ENCODE data around the gene THOC5.

GRCh38 chr22:29481265-29482000 lies 72.1 kb downstream of the THOC5 start:
- TF ChIP-seq, protein P1, sequence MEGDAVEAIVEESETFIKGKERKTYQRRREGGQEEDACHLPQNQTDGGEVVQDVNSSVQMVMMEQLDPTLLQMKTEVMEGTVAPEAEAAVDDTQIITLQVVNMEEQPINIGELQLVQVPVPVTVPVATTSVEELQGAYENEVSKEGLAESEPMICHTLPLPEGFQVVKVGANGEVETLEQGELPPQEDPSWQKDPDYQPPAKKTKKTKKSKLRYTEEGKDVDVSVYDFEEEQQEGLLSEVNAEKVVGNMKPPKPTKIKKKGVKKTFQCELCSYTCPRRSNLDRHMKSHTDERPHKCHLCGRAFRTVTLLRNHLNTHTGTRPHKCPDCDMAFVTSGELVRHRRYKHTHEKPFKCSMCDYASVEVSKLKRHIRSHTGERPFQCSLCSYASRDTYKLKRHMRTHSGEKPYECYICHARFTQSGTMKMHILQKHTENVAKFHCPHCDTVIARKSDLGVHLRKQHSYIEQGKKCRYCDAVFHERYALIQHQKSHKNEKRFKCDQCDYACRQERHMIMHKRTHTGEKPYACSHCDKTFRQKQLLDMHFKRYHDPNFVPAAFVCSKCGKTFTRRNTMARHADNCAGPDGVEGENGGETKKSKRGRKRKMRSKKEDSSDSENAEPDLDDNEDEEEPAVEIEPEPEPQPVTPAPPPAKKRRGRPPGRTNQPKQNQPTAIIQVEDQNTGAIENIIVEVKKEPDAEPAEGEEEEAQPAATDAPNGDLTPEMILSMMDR (conservative IDR thresholded peaks at IDR 0.05; ENCODE audit: low read depth in 2 of 2) = peak in 1 of 2 experiments; percentile 46; a peak in 2 of 4 replicates
- TF ChIP-seq CREB1 (CRISPR knock-in tag; IDR thresholded peaks at IDR 0.05; ENCODE audit: low read depth) (no peak), EZH2 (IDR thresholded peaks at IDR 0.05; ENCODE audit: low read depth, unreplicated experiment) (no peak), JUNB (IDR thresholded peaks at IDR 0.05; ENCODE audit: unreplicated experiment) (no peak), REST (IDR thresholded peaks at IDR 0.05; ENCODE audit: unreplicated experiment) (no peak), POLR2AphosphoS5 (IDR thresholded peaks at IDR 0.05; ENCODE audit: low read depth) (no peak), ZNF331 (CRISPR knock-in tag; IDR thresholded peaks at IDR 0.05; ENCODE audit: low read depth) (no peak), EZH2phosphoT487 (IDR thresholded peaks at IDR 0.05; ENCODE audit: unreplicated experiment) (no peak), ETS1 (IDR thresholded peaks at IDR 0.05) (0 out of 2 replicates have a peak, but pooled peaks have one; percentile 5)
